SH-SY5Y (cell line): ENCODE data around the gene TAAR9.

ENCODE experiments used
- GATA2 ChIP-seq: IDR thresholded peaks from 2 replicates; pipeline ENCODE4 v1.6.1; 2011; ENCODE audit warnings: mild to moderate bottlenecking, low read depth, low read length
- GATA3 ChIP-seq: IDR thresholded peaks from 2 replicates; pipeline ENCODE4 v1.6.1; 2011; ENCODE audit warnings: low read depth, mild to moderate bottlenecking, low read length, moderate library complexity

TAAR9 gene, protein sequence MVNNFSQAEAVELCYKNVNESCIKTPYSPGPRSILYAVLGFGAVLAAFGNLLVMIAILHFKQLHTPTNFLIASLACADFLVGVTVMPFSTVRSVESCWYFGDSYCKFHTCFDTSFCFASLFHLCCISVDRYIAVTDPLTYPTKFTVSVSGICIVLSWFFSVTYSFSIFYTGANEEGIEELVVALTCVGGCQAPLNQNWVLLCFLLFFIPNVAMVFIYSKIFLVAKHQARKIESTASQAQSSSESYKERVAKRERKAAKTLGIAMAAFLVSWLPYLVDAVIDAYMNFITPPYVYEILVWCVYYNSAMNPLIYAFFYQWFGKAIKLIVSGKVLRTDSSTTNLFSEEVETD

DNA sequence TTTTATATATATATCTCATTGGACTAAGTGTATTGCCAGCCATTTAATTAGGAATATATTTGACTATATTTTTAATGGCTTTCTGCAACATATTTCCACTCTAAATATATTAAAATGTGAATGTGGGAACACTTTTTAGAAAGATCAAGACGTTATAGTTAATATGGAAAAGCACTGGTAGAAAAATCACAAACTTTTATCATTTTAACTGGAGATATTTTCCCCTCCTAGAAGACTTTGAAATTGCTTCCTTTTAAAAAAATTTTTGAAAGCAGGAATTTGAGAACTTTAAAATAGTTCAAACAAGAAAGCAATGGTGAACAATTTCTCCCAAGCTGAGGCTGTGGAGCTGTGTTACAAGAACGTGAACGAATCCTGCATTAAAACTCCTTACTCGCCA is at the start of gene TAAR9:
TAAR9 (plus strand) TSS at position 301 of the 400 bp plus-strand sequence; CDS start at position 314, 13 bp downstream.
- TF ChIP-seq GATA3 (no peak), GATA2 (no peak)

DNA sequence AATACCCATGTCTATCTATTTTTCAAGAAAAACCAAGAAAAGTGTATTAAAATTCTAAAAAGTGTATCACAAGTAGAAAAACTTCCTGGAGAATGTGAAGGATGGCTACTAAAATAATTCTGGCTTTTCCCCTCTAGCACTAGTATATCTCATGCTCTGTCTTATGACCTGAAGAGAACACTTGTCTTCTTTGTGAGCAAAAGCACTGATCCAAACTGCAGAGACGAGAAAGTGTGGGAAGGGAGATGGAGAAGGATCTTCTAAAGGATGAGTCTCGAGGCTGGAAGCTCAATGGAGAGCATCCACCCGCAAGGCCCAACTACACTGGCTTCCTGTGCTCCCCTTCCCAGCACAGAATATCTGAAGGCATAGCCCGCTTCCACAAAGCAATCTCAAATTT is 48.7 kb upstream of the TAAR9 start:
- TF ChIP-seq GATA2 = no peak
- TF ChIP-seq GATA3 = no peak

DNA sequence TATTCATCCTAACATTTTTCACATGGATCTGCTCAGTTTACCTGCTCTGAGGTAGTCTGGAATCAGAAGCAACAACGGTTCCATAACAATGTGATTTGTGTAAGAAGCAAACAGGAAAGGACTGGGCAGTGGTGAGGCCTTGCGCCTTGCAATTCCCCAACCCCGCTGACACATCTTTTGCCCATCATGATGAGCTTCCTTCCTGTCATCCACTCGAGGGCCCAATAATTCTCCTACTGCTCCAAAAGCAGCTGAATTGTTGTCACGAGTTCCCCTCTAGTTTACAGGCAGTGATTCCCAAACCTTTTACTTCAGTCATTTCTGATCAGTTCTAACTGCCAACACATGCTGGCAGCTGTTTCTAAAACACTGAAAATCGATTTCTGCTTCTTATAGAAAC is 48.1 kb upstream of the TAAR9 start:
- TF ChIP-seq GATA2 (no peak), GATA3 (no peak)

DNA sequence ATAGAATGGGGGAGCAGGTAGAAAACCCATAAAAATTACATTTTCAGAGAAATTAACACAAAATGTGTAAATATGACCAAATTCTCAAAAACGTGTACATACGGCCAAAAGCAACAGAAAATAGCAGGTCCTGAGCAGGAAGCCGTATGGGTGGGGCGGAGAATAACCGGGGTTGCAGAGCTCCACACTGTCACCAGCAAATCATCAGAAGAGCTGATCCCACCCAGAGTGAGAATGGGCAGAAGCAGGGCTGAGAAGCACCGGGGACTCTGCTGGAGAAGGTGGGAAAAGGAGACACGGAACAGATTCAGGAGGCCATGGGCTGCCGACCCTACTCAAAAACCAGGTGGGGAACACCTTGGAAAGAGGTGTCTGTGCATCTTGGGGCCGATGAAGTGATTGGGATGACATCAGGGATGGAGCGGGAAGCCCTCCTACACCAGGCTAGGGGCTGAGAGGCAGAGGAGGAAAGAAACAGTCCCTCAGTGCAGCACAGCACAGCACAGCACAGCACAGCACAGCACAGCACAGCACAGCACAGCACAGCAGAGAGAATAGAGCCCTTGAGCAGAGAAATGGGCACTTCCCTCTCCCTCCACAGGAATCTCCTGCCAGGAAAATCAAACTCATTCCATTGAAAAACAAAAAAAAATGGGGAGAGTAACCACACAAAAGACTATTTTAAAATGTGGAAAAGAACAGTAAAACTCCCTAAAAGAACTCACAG is 47.4 kb upstream of the TAAR9 start:
- TF ChIP-seq GATA2 (no peak), GATA3 (no peak)

DNA sequence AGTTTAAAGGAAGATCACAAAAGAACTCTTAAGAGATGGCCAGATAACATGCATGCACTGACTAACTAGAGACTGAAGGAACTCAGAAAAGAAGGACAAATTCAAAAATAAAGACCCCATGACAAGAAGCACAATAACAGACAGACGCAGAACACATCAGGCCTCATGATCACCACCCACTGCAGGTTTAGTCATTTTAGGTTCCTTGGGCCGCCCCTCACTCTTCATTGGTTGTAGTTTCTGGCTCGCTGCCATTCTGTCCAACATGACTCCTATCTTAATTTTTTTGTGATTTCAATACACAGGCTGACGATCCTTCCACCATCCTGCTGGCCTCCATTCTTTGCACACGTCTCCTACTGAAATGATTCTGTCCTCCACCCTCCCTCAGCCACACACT is 46.8 kb upstream of the TAAR9 start:
- TF ChIP-seq GATA2 (no peak), GATA3 (no peak)

DNA sequence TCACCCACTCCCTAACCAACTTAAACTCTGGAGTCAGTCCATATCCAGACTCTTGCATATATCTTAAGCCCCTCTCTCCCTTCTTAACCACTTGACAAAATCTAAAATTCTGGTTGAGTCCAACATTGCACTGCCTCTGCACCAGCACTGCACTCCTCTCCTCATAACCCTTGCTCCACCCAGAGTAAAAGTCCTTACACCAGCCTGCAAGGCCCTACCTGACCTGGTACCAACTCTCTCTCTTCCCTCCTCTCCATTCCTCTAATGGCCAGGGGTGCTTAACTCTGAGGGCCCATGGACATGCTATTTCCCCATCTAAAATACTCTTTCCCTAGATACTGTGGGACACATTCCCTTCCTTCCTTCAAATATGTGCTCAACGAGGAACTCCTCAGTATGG is 46.2 kb upstream of the TAAR9 start:
- TF ChIP-seq GATA2 = no peak
- TF ChIP-seq GATA3 = no peak

DNA sequence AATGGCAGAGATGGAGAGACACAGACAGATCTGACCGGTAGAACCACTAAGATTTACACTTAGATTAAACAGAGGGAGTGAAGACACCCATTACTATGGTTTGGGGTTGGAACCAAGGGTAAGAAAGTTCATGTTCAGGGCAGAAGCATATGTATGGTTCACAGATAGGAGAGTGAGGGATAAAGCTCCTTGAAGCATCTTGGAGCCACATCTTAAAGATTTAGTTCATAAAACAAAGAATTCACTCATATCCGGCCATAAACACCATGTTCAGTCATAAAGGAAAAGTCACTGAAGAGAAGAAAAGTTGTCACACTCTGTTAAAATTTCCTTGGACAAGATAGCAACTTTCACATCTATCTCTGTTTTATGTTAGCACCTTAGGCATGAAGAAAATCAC is 43.1 kb upstream of the TAAR9 start:
- TF ChIP-seq GATA3 (no peak), GATA2 (no peak)

DNA sequence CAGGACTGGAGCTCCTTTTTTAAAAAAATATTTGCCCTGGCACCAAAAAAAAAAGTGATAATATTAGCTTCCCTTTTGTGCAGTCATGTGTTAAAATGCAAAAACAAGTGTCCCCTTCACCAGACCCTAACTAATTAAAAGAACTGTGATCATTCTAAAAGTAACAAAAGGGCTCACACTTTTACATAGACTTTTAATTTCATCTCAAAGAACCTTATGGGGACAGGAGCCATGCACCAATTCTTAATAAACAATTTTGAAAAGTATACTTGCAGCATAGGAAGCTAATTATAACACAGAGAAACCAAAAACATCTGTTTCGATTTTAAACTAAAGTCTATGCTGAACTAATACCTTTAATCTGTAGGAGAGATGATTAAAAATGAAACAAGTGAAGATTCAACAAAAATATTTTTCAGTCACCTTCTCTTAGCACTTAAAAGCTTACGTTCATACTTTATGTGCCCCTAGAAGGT is 42.4 kb upstream of the TAAR9 start:
- no peak for TF ChIP-seq GATA2
- no peak for TF ChIP-seq GATA3

DNA sequence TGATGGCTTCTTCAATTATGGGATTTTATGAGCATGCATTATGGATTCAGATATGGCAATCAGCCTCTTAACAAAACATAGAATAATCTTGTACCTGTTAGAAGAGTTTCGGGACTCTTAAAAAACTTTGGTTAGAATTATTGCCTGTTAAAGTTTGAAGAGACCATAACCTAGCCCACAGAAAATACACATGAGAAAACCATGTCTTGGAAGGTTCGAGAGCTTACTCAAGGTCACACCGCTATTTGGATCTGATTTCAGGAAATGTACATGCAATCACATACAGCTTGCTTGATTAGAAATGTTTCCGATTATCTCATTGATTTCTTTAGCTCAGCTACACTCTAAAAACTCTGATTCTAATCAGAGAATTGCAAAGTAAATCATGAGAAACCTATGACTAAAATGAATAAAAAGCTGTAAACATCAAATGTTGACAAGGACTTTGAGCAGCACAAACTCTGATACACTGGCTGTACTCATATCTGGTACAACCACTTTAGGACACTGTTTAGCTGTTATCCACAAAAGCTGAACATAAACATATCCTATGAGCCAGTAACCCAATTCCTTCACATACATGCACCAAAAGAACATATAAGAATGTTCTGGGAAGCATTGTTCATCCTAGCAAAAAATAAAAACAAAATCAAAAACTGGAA is 41.4 kb upstream of the TAAR9 start:
- TF ChIP-seq GATA3 (no peak), GATA2 (no peak)

DNA sequence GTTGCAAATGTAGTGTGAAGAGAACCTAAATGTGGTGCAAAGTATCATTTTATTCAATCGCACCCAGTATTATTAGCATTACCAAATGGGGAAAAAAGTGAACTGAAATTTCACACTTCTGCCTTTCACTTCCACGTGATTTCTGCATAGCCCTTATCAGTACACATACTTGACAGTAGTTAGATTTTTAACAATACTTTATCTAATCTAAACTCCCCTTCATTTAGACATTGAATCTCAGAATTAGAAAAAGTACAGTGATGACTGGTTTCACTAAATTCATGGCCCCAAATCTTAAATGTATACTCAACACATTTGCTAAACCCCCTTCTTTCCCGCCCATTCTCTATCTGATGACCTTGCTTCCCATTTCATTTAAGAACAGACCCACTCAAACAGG is 39.4 kb upstream of the TAAR9 start:
- no peak for TF ChIP-seq GATA3
- no peak for TF ChIP-seq GATA2

DNA sequence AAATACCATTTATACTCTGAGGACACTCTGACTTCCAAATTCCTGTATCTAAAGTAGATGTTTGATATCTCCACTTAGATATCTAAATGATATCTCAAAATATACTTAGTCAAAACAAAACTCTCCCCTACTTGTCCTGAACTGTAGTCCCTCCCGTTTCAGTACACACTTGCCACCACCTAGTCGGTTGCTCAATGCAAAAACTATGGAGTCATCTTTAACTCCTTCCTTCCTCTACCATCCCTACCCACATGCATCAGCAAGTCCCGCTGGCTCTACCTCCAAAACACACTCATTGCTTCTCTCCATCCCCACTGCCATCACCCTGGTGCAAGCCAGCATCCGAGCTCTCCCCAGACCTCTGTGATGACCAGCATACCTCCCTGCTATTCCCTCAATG is 38.3 kb upstream of the TAAR9 start:
- TF ChIP-seq GATA3 (no peak), GATA2 (no peak)

DNA sequence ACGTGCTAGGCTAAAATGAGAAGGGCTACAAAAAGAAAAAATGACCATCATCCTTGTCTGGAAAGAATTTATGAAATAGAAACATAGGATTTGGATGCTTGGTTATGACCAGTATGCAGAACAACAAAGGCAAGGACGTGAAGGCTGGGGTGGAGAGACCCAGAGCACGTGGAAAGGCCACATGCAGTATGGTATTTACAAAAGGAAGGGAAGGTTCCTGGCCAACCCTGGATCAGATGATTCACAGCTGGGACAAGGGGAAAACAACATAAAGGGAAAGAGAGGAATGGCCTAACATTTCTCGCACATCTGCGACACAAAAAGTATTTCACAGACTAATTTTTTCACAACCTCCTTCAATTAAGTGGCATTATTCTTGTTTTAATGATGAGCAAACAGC is 33.3 kb upstream of the TAAR9 start:
- TF ChIP-seq GATA3 = no peak
- no peak for TF ChIP-seq GATA2

DNA sequence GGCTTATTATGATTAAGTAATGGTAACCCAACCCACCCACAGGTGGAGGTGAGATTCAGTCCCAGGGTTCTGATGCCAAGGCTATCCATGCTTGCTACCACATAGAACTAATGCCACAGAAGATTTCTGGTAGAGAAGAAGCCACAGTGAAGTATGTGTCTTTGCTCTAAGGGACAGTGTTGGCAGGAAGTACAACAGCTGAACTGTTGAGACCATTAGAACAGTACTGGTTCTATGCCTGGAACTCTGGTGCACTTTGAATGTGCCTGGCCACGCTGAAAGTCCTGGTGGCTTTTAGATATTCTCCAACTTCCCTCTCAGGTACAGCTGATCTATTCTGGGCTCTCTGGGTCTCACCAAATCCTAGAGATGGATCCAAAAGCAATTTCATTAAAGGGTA is 32.9 kb upstream of the TAAR9 start:
- TF ChIP-seq GATA2 (no peak), GATA3 (no peak)

DNA sequence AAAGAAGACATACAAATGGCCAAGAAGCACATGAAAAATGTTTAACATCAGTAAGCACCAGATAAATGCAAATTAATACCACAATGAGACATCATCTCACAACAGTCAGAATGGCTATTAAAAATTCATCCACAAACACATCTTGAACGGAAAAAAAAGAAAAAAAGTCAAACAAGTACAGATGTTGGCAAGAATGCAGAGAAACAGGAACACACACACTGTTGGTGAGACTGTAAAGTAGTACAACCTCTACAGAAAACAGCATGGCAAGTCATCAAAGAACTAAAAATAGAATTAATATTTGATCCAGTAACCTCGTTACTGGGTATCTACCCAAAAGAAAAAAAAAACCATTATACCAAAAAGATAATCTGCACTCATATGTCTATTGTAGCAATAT is 31.6 kb upstream of the TAAR9 start:
- TF ChIP-seq GATA2 (no peak), GATA3 (no peak)

DNA sequence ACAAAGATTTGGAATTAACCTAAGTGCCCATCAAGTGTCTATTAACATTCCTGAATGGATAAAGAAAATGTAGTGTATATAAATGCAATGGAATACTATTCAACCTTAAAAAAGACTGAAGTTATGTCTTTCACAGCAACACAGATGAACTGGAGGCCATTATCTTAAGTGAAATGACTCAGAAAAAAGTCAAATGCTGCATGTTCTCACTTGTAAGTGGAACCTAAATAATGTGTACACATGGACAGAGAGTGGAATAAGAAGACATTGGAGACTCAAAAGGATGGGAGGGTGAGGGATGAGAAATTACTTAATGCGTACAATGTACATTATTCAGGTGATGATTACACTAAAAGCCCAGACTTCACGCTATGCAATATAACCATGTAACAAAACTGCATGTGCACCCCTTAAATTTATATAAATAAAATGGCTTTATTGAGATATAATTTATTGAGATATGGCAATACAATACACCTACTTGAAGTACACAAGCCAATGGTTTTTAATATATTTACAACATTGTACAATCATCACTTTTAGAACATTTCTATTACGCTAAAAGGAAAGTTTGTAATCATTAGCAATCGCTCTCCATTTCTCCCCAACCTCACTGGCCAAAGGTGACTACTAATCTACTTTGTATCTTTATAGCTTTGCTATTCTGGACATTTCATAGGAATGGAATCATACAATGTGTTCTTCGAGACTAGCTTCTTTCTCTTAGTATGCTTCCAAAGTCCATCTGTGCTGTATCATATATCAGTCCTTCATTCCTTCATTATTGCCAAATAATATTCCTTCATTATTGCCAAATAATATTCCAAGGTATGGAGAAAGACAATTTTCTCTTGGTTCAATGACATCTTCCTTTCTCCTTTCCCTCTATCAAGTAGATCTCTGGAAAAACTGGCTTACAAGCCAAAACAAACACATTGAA is 30.9 kb upstream of the TAAR9 start:
- TF ChIP-seq GATA2 (no peak), GATA3 (no peak)
